Keratinocyte (primary cell): ENCODE measurements around the gene VTI1A.

Source experiments
- EZH2 ChIP-seq: IDR thresholded peaks from one replicate; pipeline ENCODE4 v1.6.1; 2012; ENCODE audit warnings: inconsistent platforms, mild to moderate bottlenecking, low read length, moderate library complexity
- TF ChIP-seq, protein P1 (sequence below), 3 experiments: IDR thresholded peaks in 1 of 3; conservative IDR thresholded peaks in 1 of 3; optimal IDR thresholded peaks in 1 of 3; 2 replicates in 2 of 3; 3 replicates in 1 of 3; pipeline versions ENCODE3 to v1.5.1; 2011; ENCODE audit warnings: low read length in 3 of 3, mild to moderate bottlenecking in 3 of 3, moderate library complexity in 2 of 3, control low read depth in 1 of 3, inconsistent platforms in 1 of 3; ENCODE audit not compliant: insufficient read depth in 2 of 3; ENCODE audit errors: extremely low read depth in 1 of 3

DNA sequence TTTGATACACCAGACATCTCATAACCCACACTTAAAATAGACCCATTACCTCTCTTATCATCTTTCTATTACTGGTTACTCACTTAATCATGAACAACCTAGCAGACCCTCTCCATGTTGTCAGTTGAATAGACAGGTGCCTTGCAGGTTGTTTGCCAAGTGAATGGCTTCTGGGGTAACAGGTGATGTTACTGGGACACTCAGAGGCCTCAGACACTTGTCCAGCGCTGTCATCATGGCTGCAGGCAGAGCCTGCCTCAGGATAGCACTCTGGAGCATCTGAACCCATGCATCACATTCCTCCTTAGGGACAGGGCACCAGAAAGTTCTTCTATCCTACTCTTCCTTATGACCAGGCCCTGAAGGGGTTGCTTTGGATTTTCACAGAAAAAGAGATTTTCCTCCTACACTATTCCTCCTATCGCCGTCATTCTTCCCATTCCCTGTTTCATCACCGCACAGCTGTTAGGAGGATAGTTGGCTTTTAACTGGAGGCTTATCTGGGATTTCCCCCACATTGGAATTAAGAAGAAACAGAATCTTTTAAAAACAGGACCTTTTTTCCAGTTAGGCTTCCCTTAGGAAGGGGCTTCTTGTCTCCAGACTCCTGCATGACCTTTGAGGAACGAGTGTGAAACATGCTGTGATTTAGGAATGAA lies 182.1 kb downstream of the VTI1A start:
- TF ChIP-seq, protein P1, sequence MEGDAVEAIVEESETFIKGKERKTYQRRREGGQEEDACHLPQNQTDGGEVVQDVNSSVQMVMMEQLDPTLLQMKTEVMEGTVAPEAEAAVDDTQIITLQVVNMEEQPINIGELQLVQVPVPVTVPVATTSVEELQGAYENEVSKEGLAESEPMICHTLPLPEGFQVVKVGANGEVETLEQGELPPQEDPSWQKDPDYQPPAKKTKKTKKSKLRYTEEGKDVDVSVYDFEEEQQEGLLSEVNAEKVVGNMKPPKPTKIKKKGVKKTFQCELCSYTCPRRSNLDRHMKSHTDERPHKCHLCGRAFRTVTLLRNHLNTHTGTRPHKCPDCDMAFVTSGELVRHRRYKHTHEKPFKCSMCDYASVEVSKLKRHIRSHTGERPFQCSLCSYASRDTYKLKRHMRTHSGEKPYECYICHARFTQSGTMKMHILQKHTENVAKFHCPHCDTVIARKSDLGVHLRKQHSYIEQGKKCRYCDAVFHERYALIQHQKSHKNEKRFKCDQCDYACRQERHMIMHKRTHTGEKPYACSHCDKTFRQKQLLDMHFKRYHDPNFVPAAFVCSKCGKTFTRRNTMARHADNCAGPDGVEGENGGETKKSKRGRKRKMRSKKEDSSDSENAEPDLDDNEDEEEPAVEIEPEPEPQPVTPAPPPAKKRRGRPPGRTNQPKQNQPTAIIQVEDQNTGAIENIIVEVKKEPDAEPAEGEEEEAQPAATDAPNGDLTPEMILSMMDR (optimal IDR thresholded peaks at IDR 0.05 in 1 of 3, IDR thresholded peaks at IDR 0.05 in 1 of 3, conservative IDR thresholded peaks at IDR 0.05 in 1 of 3; ENCODE audit: extremely low read depth in 1 of 3, insufficient read depth in 2 of 3, low read length in 3 of 3) = no peak
- TF ChIP-seq EZH2 = no peak
